Activated naive CD4-positive, alpha-beta T cell treated with anti-CD3 and anti-CD28 coated beads, Interleukin-2, amount 50 U/mL, for 24 hours (primary cell): Measurements from ENCODE around the gene C19orf85.

ENCODE experiments used
- H3K27ac Mint-ChIP-seq: one replicate; pipeline ENCODE4 v1.8.0; 2021; ENCODE audit warnings: mild to moderate bottlenecking, mixed read lengths
- H3K27me3 Mint-ChIP-seq: one replicate; pipeline ENCODE4 v1.8.0; 2021; ENCODE audit warnings: mixed read lengths
- H3K36me3 Mint-ChIP-seq: one replicate; pipeline ENCODE4 v1.8.0; 2021; ENCODE audit warnings: mixed read lengths
- H3K4me1 Mint-ChIP-seq: one replicate; pipeline ENCODE4 v1.8.0; 2021; ENCODE audit warnings: mixed read lengths
- H3K4me3 Mint-ChIP-seq: one replicate; pipeline ENCODE4 v1.8.0; 2021; ENCODE audit warnings: mild to moderate bottlenecking, mixed read lengths
- H3K9me3 Mint-ChIP-seq: one replicate; pipeline ENCODE4 v1.8.0; 2021; ENCODE audit warnings: mixed read lengths

Gene C19orf85

GRCh38 chr19:55472463-55472862, 7.9 kb upstream of the C19orf85 start:
- Mint-ChIP-seq H3K27me3 (no peaks in the 10 kb centered on the region), H3K36me3 (no peaks in the 10 kb centered on the region), H3K9me3 (no peaks in the 10 kb centered on the region), H3K27ac (no peak overlapping the region), H3K4me1 (peaks cover 8% of the 10 kb centered on the region), H3K4me3 (no peak overlapping the region)

GRCh38 chr19:55471266-55471665, 6.7 kb upstream of the C19orf85 start:
- H3K4me1 Mint-ChIP-seq, result peaks cover 4% of the 10 kb centered on the region
- H3K36me3 Mint-ChIP-seq, result no peaks in the 10 kb centered on the region
- no peaks in the 10 kb centered on the region for H3K27me3 Mint-ChIP-seq
- H3K9me3 Mint-ChIP-seq, result no peaks in the 10 kb centered on the region
- H3K4me3 Mint-ChIP-seq, result no peak overlapping the region
- no peak overlapping the region for H3K27ac Mint-ChIP-seq

- no peak overlapping the region for H3K4me3 Mint-ChIP-seq
These were observed 3.5 kb upstream of the C19orf85 start for GRCh38 chr19:55468054-55468393.

GRCh38 chr19:55467236-55468053, 2.9 kb upstream of the C19orf85 start:
- no peaks in the 10 kb centered on the region for H3K9me3 Mint-ChIP-seq
- no peak overlapping the region for H3K27ac Mint-ChIP-seq
- H3K4me3 Mint-ChIP-seq, result no peak overlapping the region
- no peaks in the 10 kb centered on the region for H3K27me3 Mint-ChIP-seq
- peaks cover 5% of the 10 kb centered on the region for H3K4me1 Mint-ChIP-seq
- H3K36me3 Mint-ChIP-seq, result no peaks in the 10 kb centered on the region

More at GRCh38 chr19:55468054-55468393, 3.5 kb upstream of the C19orf85 start:
- no peaks in the 10 kb centered on the region for H3K9me3 Mint-ChIP-seq
- H3K36me3 Mint-ChIP-seq, result no peaks in the 10 kb centered on the region
- no peaks in the 10 kb centered on the region for H3K27me3 Mint-ChIP-seq
- H3K4me1 Mint-ChIP-seq, result peaks cover 4% of the 10 kb centered on the region
- H3K27ac Mint-ChIP-seq, result no peak overlapping the region

- Mint-ChIP-seq H3K27ac (no peak overlapping the region), H3K9me3 (no peaks in the 10 kb centered on the region), H3K4me3 (no peak overlapping the region)
These were observed 1.7 kb upstream of the C19orf85 start for GRCh38 chr19:55466241-55466614.

GRCh38 chr19:55465460-55466240, 1.1 kb upstream of the C19orf85 start:
- no peaks in the 10 kb centered on the region for H3K36me3 Mint-ChIP-seq
- no peak overlapping the region for H3K27ac Mint-ChIP-seq
- no peaks in the 10 kb centered on the region for H3K9me3 Mint-ChIP-seq
- peaks cover 17% of the 10 kb centered on the region for H3K4me1 Mint-ChIP-seq
- H3K27me3 Mint-ChIP-seq, result no peaks in the 10 kb centered on the region
- no peak overlapping the region for H3K4me3 Mint-ChIP-seq

More at GRCh38 chr19:55466241-55466614, 1.7 kb upstream of the C19orf85 start:
- no peaks in the 10 kb centered on the region for H3K27me3 Mint-ChIP-seq
- no peaks in the 10 kb centered on the region for H3K36me3 Mint-ChIP-seq
- peaks cover 13% of the 10 kb centered on the region for H3K4me1 Mint-ChIP-seq

- Mint-ChIP-seq H3K27ac (peak overlapping the region; percentile 46), H3K27me3 (no peaks in the 10 kb centered on the region), H3K4me3 (no peak overlapping the region), H3K9me3 (no peaks in the 10 kb centered on the region), H3K4me1 (peaks cover 25% of the 10 kb centered on the region), H3K36me3 (no peaks in the 10 kb centered on the region)
These were observed 401 bp downstream of the C19orf85 start for GRCh38 chr19:55464039-55464661.

- Mint-ChIP-seq H3K9me3 (no peaks in the 10 kb centered on the region), H3K4me3 (no peak overlapping the region), H3K27ac (no peak overlapping the region), H3K4me1 (peaks cover 25% of the 10 kb centered on the region), H3K36me3 (no peaks in the 10 kb centered on the region), H3K27me3 (no peaks in the 10 kb centered on the region)
These were observed 944 bp downstream of the C19orf85 start for GRCh38 chr19:55463583-55464031.

GRCh38 chr19:55462722-55463121, 1.8 kb downstream of the C19orf85 start:
- Mint-ChIP-seq H3K9me3 (no peaks in the 10 kb centered on the region), H3K4me1 (peaks cover 21% of the 10 kb centered on the region), H3K27ac (no peak overlapping the region), H3K4me3 (peak overlapping the region; percentile 88), H3K36me3 (no peaks in the 10 kb centered on the region), H3K27me3 (no peaks in the 10 kb centered on the region)

GRCh38 chr19:55461974-55462626, 2.5 kb downstream of the C19orf85 start:
- Mint-ChIP-seq H3K27ac (peak overlapping the region; percentile 96), H3K4me1 (peaks cover 21% of the 10 kb centered on the region), H3K36me3 (no peaks in the 10 kb centered on the region), H3K4me3 (peak overlapping the region; percentile 88), H3K27me3 (no peaks in the 10 kb centered on the region), H3K9me3 (no peaks in the 10 kb centered on the region)

- H3K36me3 Mint-ChIP-seq, result no peaks in the 10 kb centered on the region
- no peaks in the 10 kb centered on the region for H3K27me3 Mint-ChIP-seq
- peaks cover 21% of the 10 kb centered on the region for H3K4me1 Mint-ChIP-seq
- peak within 1 kb of the TSS; percentile 88 for H3K4me3 Mint-ChIP-seq
- peak within 1 kb of the TSS; percentile 96 for H3K27ac Mint-ChIP-seq
- no peaks in the 10 kb centered on the region for H3K9me3 Mint-ChIP-seq
These were observed 3.1 kb downstream of the C19orf85 start, which contains the start of gene ISOC2 for GRCh38 chr19:55461259-55461973. TSS of gene ISOC2 (minus strand) at chr19:55461642. CDS start at chr19:55456486, 5,156 bp downstream.

GRCh38 chr19:55460670-55461258, 3.8 kb downstream of the C19orf85 start:
- H3K4me1 Mint-ChIP-seq, result peaks cover 21% of the 10 kb centered on the region
- no peak overlapping the region for H3K27ac Mint-ChIP-seq
- H3K36me3 Mint-ChIP-seq, result no peaks in the 10 kb centered on the region
- H3K4me3 Mint-ChIP-seq, result peak overlapping the region; percentile 88
- no peaks in the 10 kb centered on the region for H3K27me3 Mint-ChIP-seq
- H3K9me3 Mint-ChIP-seq, result no peaks in the 10 kb centered on the region

- Mint-ChIP-seq H3K36me3 (peaks cover 3% of the 10 kb centered on the region), H3K27me3 (no peaks in the 10 kb centered on the region), H3K4me1 (peaks cover 21% of the 10 kb centered on the region), H3K27ac (peak overlapping the region; percentile 70), H3K9me3 (no peaks in the 10 kb centered on the region), H3K4me3 (peak overlapping the region; percentile 88)
These were observed 4.4 kb downstream of the C19orf85 start for GRCh38 chr19:55459950-55460657.

GRCh38 chr19:55459551-55459949, 5.0 kb downstream of the C19orf85 start:
- H3K36me3 Mint-ChIP-seq, result peaks cover 6% of the 10 kb centered on the region
- H3K4me3 Mint-ChIP-seq, result peak overlapping the region; percentile 88
- no peaks in the 10 kb centered on the region for H3K9me3 Mint-ChIP-seq
- peaks cover 21% of the 10 kb centered on the region for H3K4me1 Mint-ChIP-seq
- H3K27me3 Mint-ChIP-seq, result peaks cover 3% of the 10 kb centered on the region
- no peak overlapping the region for H3K27ac Mint-ChIP-seq
